WI38 (cell line): ENCODE measurements around the gene NFIC.

Experiments
- H3K4me3 ChIP-seq: 2 replicates; pipeline ENCODE4 v1.5.1; 2011; ENCODE audit warnings: low read depth, mild to moderate bottlenecking, control low read depth, low read length
- TF ChIP-seq, protein P1 (sequence below): IDR thresholded peaks from 2 replicates; pipeline ENCODE4 v1.5.1; 2012; ENCODE audit warnings: low read depth, mild to moderate bottlenecking, control low read depth, low read length

NFIC gene

DNA sequence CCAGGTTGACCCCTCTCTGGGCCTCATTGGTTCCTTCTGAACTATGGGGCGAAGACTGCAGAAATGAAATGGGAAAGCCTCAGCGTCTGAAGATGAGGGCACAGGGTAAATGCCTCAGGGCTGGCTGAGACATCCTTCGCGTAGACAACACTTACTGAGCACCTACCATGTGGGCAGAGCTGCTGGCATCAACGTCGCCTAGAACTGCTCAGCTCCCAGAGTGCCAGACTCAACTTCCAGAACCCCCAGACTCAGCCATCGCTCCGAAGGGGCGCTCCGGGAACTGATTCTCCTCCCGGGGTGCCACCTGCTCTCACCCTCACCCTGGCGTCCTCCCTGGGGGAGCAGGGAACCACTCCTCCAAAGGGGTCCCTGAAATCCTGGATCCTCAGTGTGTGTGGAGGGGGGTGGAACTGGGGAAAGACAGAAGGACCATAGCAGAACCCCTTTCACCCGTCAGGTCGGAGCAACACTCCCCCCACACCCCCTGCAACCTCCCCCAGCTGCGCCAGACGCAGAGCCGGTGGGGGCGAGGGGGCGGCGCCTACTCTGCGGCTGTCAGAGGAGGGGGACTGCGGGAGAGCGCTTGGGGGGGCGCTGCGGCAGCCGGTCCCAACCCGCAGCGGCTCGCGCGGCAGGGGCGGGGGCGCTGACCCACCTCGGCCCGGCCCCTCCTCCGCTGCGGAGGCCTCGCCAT, 8.2 kb upstream of the NFIC start:
- TF ChIP-seq, protein P1, sequence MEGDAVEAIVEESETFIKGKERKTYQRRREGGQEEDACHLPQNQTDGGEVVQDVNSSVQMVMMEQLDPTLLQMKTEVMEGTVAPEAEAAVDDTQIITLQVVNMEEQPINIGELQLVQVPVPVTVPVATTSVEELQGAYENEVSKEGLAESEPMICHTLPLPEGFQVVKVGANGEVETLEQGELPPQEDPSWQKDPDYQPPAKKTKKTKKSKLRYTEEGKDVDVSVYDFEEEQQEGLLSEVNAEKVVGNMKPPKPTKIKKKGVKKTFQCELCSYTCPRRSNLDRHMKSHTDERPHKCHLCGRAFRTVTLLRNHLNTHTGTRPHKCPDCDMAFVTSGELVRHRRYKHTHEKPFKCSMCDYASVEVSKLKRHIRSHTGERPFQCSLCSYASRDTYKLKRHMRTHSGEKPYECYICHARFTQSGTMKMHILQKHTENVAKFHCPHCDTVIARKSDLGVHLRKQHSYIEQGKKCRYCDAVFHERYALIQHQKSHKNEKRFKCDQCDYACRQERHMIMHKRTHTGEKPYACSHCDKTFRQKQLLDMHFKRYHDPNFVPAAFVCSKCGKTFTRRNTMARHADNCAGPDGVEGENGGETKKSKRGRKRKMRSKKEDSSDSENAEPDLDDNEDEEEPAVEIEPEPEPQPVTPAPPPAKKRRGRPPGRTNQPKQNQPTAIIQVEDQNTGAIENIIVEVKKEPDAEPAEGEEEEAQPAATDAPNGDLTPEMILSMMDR = no peak
- H3K4me3 ChIP-seq = no peak overlapping the region

DNA sequence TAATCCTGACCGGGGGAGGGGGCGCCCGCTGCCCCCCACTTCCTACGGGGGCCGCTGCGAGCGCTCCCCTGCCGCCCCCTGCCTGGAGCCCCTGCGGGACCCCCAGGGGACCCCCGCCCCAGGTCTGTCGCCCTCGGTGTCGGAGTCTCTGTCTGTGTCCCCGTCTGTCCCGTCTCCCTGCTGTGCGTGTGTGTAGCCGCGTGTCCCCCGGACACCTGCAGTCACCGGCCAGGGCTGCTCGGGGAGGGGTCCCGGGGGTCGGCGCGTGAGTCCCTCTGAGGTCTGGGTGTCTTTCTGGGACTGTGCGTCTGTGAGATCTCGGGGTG, 7.7 kb upstream of the NFIC start:
- TF ChIP-seq, protein P1 = no peak
- peak overlapping the region; percentile 62 for H3K4me3 ChIP-seq

DNA sequence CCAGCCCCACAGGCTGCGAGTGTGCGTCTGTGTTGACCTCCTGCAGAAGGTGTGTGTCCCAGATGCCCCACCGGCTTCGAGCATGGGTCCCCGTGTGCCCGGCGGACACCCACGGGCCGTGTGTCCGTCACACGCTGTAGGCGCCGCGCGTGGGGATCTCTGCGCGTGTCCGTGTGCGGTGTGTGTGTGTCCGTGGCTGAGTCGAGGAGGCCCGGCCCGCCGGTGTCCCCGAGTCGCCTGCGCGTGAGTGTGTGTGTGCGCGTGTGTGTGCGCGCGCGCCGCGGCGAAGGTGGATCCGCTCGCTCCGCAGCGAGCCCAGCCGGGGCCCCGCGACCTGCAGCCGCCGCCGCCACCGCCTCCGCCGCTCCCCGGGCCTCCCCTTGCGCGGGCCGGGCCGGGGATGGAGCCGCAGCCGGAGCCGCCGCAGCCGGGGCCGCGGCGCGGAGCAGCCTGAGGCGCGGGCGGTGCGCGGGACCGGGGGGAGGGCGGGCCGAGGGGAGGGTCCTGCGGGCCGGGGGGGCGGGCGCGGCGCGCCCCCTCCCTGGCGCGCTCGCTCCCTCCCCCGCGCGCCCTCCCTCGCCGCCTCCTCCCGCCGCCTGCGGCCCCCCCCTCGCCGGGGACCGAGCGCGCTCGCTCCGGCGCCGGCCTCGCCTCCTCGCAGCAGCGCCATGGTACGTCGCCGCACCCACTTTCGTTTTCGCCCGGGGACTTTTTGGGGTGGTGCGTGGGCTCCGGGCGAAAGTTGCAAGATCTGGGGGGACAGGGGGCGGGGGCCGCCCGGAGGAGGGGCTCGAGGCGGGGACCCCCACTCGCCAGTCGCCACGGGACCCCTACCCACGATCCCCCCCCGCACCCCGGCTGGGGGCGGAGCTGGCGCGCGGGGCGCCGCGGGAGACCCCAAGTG, 7.1 kb upstream of the NFIC start:
- peak overlapping the region; percentile 70 for H3K4me3 ChIP-seq
- TF ChIP-seq, protein P1 = no peak

DNA sequence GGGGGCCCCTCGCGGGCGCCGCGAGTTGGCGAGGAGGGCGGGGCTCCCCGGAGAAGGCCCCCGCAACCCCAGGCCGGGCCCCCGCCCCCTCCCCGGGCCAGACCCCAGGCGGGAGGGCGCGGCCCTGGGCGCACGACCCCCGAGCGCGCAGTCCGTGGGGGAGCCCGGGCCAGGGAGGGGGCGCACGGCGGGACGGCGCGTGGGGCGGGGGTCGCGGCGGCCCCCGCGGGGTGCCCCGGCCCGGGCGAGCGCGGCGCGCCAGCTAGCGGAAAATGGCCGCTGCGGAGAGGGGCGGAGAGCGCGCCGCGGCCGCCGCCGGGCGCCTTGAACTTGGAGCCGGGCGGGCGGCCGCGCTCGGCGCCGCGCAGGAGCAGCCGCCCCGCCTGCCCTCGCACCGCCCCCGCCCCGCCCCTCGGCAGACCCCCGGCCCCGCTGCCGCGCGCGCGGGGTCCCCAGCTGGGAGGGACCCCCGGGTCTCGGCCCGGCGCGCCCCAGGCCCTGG, 6.4 kb upstream of the NFIC start:
- TF ChIP-seq, protein P1 = no peak
- H3K4me3 ChIP-seq = peak overlapping the region; percentile 71

DNA sequence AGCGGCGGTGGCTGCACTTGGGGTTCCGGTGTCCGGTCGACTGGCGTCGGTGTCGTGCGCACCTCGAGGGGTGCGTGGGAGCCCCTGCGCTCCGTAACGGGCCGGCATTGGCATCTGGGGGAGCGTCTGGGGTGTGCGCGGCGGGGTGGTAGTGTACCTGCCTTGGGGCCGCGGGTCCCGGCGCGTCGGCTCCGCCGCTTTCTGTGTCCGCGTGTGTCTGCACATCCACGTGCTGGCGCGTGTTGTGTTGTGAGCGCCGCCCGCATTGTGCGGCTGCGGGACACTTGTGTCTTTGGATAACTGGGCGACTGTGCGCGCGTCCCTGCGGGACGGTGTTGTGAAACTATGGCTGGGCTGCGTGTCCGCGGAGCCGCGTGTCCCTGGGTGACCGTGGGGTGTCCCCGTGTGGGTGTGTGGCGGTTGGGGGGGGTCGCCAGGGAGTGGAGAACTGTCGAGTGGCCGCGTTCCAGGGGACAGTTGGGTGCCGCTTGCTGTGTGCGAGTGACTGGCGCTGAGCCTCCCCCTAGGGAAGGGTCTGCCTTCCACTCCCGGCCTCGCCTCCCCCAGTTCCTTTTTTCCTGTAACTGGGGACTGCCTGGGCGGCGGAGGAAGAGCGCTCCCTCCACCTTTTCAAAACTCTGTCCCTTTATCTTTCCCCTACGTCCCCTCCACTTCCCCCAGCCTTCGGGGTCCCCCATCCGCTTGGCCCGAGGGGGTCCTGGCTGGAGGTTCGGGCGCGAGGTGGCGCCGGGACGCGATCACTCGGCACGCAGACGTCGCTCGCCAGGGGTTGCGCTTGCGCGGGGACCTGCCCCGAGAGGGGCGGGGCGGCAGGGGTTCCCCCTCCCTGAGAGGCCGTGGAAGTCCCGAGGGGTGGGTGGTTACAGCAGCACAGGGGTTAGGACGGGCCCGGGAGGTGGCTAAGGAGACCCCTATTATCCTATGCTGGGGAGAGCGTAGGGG, 5.7 kb upstream of the NFIC start:
- TF ChIP-seq, protein P1 = no peak
- H3K4me3 ChIP-seq = peak overlapping the region; percentile 71

DNA sequence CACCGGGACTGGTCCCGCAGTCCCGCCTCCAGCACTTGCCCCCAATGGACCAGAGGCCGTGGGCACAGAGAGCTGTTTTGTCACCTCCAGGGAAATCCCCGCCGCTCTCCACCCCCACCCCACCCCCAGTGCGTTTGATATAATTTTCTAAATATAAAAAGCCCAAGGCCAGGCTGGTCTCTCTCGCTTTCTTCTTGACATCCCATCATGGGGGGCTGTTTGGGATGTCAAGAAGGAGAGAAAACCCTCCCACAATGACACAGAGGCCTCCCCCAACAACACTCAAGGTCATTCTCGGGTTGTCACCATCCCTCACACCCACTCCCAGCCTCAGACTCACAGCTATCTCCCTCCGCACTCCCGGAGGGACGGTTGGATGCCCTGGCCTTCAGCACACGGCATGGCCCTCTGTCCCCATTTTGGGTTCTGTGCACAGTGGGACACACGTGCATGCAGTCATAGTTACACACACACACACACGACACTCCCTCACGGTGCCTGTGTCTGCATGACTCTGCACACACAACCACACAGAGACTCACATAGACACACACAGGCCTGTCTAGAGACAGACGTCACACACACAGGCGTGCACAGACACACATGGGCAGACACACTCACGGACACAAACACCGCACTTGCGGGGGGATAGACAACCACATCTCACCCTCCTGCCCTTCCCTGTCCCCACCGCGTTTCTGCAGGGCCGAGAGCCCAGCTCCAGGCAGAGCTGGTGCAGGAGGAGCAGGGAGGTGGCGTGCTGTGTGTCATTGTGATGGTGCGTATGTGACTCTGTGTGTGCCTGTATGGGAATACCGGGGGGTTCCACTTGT, 4.8 kb upstream of the NFIC start:
- TF ChIP-seq, protein P1 = no peak
- H3K4me3 ChIP-seq = peak overlapping the region; percentile 71
